ENCODE measurements around the gene CNOT2.

CNOT2 gene, protein sequence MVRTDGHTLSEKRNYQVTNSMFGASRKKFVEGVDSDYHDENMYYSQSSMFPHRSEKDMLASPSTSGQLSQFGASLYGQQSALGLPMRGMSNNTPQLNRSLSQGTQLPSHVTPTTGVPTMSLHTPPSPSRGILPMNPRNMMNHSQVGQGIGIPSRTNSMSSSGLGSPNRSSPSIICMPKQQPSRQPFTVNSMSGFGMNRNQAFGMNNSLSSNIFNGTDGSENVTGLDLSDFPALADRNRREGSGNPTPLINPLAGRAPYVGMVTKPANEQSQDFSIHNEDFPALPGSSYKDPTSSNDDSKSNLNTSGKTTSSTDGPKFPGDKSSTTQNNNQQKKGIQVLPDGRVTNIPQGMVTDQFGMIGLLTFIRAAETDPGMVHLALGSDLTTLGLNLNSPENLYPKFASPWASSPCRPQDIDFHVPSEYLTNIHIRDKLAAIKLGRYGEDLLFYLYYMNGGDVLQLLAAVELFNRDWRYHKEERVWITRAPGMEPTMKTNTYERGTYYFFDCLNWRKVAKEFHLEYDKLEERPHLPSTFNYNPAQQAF

DNA sequence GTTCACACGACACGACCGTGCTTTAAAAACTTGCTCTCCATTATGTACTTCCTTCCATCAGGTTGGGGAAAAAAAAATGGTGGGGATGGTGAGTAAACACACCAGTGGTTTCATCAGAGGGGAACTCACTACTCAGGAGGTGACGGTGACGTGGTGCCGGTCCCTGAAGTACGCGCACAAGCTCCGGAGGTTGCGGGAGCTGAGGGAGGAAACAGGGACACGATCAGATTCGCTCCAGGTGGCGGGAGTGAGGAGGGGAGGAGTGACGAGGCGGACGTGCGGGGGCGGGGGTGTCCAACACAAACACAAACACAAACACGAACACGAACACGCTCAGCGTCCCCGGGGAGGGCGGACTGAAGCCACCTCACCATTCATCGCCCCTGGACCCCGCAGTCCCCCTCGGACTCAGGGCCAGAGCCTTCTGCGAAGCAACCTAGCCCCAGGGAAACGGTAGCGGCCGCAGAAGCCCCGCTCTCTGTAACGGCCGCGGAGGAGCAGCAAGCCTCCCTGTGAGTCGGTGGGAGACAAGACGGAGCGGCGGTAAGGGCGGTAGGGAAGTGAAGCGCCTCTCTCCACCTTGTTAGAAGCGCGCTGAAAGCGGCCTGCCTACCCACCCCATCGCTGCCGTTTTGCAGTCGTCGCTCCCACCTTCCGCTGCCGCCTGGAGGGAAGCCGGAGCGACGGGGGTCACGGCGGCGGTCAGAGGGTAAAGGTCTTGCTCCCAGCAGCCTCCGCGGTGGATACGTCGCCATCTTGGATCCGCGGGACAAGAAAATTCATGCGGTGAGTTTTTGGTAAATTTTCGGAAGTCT lies at the start of gene CNOT2:
CNOT2 (plus strand) TSS at position 739 of the 815 bp plus-strand sequence. CDS start 34,794 bp downstream, outside the sequence.
- H3K4me1 Mint-ChIP-seq (ENCODE audit: low read depth), result peaks cover 58% of the 10 kb centered on the region
- peaks cover 70% of the 10 kb centered on the region for H3K36me3 Mint-ChIP-seq (ENCODE audit: low read depth)
- no peaks in the 10 kb centered on the region for H3K9me3 Mint-ChIP-seq
- H3K4me3 Mint-ChIP-seq, result peak within 1 kb of the TSS; percentile 99
- intact Hi-C loops (cut with micrococcal nuclease), result loop anchor here (2.0 to 5.0 kb wide), 2 partner anchors 112 to 124 kb away; partner anchors contain the start of gene KCNMB4
- no peaks in the 10 kb centered on the region for H3K27me3 Mint-ChIP-seq
- H3K27ac Mint-ChIP-seq, result peak within 1 kb of the TSS; percentile 96

DNA sequence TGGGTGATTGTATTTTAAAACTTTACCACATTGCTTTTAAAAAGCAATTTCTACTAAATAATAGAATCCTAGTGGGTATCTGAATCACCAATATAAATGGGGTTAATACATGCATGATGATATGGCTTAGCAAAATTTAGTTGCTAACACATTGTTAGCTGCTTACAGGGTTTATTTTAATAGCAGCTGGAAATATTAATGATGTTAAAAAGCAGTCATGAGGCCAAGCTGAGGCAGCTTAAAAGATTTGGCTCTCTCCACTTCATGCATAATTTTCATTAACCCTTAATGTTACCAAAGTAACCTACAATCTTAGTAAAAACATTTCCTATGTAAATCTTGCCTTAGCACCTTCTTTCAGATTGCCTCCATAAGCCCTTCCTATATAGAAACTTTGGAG lies 49.2 kb upstream of the CNOT2 start:
- no peaks in the 10 kb centered on the region for H3K9me3 Mint-ChIP-seq
- intact Hi-C loops (cut with micrococcal nuclease), result no loop called here
- H3K4me1 Mint-ChIP-seq (ENCODE audit: low read depth), result peaks cover 27% of the 10 kb centered on the region
- no peak overlapping the region for H3K4me3 Mint-ChIP-seq
- H3K36me3 Mint-ChIP-seq (ENCODE audit: low read depth), result no peaks in the 10 kb centered on the region
- peaks cover 2% of the 10 kb centered on the region for H3K27me3 Mint-ChIP-seq
- no peak overlapping the region for H3K27ac Mint-ChIP-seq

DNA sequence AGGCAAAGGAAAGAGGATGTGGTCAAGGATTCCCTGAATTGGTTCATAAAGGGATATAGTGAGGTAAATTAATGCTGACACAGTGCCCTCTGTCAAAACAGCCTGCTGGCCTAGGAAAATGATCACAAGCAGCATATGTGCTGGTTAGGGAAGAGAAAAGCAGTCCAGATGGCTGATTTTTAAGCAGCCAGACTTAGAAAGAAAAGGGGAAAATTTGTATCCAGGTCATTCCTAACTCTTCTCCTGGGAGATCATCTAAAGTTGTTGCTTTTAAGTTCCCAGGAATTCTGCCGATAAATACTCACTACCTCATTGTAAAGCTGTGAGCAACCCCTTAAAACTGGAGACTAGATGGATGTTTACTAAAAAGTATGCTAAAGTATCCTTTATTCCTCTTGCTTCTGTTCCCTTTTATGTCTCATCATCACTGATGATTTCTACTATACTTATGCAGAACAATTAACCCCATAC lies 46.4 kb upstream of the CNOT2 start:
- H3K36me3 Mint-ChIP-seq (ENCODE audit: low read depth), result no peaks in the 10 kb centered on the region
- H3K9me3 Mint-ChIP-seq, result no peaks in the 10 kb centered on the region
- H3K4me3 Mint-ChIP-seq, result no peak overlapping the region
- intact Hi-C loops (cut with micrococcal nuclease), result no loop called here
- peak overlapping the region; percentile 46 for H3K27ac Mint-ChIP-seq
- H3K27me3 Mint-ChIP-seq, result no peaks in the 10 kb centered on the region
- peaks cover 27% of the 10 kb centered on the region for H3K4me1 Mint-ChIP-seq (ENCODE audit: low read depth)

DNA sequence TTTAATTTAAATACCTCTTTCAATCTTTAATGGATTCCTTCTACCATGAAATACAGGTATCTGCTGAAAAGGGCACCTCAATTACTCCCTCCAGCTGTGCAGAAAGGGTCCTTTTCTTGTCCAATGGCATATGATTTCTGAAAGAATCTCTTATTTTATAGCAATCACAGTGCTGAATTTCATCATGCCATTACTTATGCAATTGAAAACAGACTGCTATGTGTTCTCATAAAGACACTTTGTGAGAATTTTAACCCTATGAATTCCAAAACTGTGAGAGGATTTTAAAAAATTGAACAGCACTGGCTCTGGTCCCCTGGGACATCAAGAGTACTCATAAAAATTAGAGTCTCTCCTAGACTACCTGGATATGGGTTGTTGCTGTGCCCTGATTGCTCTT lies 45.9 kb upstream of the CNOT2 start:
- intact Hi-C loops (cut with micrococcal nuclease), result no loop called here
- no peaks in the 10 kb centered on the region for H3K36me3 Mint-ChIP-seq (ENCODE audit: low read depth)

DNA sequence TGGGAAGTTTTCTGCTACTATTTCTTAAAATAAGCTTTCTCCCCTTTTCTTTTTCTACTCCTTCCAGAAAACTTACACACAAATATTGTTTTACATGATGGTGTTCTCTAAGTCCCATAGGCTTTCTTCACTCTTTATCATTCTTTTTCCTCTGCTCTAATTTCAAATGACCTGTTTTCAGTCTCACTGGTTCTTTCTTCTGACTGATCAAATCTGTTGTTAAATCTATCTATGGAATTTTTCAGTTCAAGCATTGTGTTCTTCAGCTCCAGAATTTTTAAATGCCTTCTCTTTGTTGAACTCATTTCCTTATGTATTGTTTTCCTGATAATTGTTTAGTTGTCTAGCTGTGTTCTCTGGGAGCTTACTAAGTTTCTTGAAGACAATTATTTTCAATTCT lies 29.5 kb upstream of the CNOT2 start:
- H3K4me1 Mint-ChIP-seq (ENCODE audit: low read depth), result no peaks in the 10 kb centered on the region
- no peaks in the 10 kb centered on the region for H3K27me3 Mint-ChIP-seq
- H3K4me3 Mint-ChIP-seq, result no peak overlapping the region
- H3K27ac Mint-ChIP-seq, result no peak overlapping the region
- peaks cover 72% of the 10 kb centered on the region for H3K9me3 Mint-ChIP-seq
- no peaks in the 10 kb centered on the region for H3K36me3 Mint-ChIP-seq (ENCODE audit: low read depth)
- intact Hi-C loops (cut with micrococcal nuclease), result no loop called here

More for the DNA sequence above, 45.9 kb upstream of the CNOT2 start:
- Mint-ChIP-seq H3K9me3 (no peaks in the 10 kb centered on the region), H3K4me1 (ENCODE audit: low read depth) (peaks cover 27% of the 10 kb centered on the region), H3K27me3 (no peaks in the 10 kb centered on the region), H3K4me3 (no peak overlapping the region), H3K27ac (peak overlapping the region; percentile 46)

DNA sequence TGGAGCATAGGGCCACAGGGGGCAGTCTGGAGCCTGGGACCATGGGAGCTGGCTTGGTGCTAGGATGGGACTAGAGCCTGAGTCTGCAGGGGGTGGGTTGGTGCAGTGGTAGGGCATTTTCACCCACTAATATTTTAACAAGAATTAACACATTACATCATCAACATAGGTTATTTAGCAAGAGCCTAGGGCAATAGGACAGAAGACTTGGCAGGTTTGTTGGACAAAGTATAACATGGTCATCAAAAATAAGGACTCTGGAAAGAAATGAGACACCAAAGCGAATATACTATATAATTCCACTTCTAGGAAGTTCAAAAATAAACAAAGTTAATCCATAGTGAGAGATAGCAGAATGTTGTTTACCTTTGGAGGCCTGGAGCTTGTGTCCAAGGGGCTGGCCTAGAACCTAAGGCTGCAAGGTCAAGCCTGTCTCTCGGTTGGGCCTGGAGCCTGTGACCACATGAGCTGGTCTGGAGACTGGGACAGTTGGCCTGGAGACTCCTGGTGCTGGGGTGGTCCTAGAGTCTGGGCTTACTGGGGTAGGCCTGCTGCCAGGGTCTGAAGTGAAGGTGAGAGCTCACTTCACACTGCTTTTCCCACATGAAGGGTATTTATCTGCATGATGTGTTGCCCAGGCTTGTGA lies 28.1 kb upstream of the CNOT2 start:
- peaks cover 58% of the 10 kb centered on the region for H3K9me3 Mint-ChIP-seq
- H3K4me3 Mint-ChIP-seq, result no peak overlapping the region
- intact Hi-C loops (cut with micrococcal nuclease), result no loop called here
- H3K27ac Mint-ChIP-seq, result no peak overlapping the region
- no peaks in the 10 kb centered on the region for H3K27me3 Mint-ChIP-seq
- no peaks in the 10 kb centered on the region for H3K36me3 Mint-ChIP-seq (ENCODE audit: low read depth)
- no peaks in the 10 kb centered on the region for H3K4me1 Mint-ChIP-seq (ENCODE audit: low read depth)

DNA sequence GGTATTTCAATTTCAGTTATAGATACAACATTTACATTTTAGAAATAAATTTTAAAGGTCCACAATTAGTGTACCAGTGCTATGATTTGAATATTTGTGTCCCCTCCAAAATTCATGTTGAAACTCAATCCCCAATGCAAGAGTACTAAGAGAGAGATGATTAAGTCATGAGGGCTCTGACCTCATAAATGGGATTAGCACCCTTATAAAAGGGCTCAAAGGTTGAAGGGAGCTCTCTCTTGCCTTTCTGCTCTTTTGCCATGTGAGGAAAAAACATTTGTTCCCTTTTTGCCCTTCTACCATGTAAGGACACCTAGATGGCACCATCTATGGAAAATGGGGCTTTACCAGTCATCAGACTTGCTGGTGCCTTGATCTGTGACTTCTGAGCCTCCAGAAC lies 25.8 kb upstream of the CNOT2 start:
- Mint-ChIP-seq H3K36me3 (ENCODE audit: low read depth) (no peaks in the 10 kb centered on the region), H3K4me1 (ENCODE audit: low read depth) (no peaks in the 10 kb centered on the region), H3K4me3 (no peak overlapping the region), H3K27ac (no peak overlapping the region), H3K27me3 (no peaks in the 10 kb centered on the region), H3K9me3 (peaks cover 35% of the 10 kb centered on the region)
- intact Hi-C loops (cut with micrococcal nuclease), result no loop called here

DNA sequence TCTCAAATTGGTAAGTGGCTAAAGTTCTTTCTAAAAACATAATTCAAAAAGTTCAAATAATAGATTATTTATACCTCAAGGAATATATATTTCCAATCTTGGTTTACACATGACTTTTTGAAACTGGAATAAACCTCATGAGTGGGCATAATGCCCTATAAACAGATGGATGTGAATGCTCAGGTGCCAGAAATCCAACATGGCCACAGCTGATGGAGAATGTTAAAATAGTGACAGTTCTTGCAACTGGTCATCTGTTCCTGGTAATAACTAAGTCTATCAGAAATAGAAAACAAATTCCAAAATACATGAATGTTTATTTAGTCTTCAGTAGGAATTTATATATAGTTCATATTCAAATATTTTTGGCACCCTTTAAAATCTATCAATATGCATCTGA lies 21.6 kb upstream of the CNOT2 start:
- intact Hi-C loops (cut with micrococcal nuclease), result no loop called here
- Mint-ChIP-seq H3K36me3 (ENCODE audit: low read depth) (no peaks in the 10 kb centered on the region), H3K9me3 (no peaks in the 10 kb centered on the region), H3K27me3 (no peaks in the 10 kb centered on the region), H3K27ac (no peak overlapping the region), H3K4me1 (ENCODE audit: low read depth) (no peaks in the 10 kb centered on the region), H3K4me3 (no peak overlapping the region)

DNA sequence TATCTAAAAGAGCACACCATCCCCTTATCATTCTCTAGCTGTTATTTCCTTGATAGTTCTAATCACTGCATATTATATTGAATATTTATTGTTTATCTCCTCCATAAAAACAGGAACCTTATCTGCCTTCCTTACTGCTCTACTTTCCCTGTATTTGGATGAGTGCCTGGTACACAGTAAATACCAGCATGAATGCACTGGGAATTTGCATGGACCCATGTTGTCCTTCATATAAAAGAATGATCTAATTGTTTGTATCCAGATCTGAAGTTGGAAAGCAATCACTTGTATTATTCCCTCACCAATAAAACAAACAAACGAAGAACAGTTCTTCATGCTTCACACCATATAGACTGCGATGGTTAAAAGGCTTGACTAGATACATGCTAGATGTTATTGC lies 15.3 kb upstream of the CNOT2 start:
- Mint-ChIP-seq H3K27ac (no peak overlapping the region), H3K9me3 (no peaks in the 10 kb centered on the region), H3K36me3 (ENCODE audit: low read depth) (no peaks in the 10 kb centered on the region), H3K27me3 (no peaks in the 10 kb centered on the region), H3K4me3 (no peak overlapping the region), H3K4me1 (ENCODE audit: low read depth) (no peaks in the 10 kb centered on the region)
- intact Hi-C loops (cut with micrococcal nuclease), result no loop called here

DNA sequence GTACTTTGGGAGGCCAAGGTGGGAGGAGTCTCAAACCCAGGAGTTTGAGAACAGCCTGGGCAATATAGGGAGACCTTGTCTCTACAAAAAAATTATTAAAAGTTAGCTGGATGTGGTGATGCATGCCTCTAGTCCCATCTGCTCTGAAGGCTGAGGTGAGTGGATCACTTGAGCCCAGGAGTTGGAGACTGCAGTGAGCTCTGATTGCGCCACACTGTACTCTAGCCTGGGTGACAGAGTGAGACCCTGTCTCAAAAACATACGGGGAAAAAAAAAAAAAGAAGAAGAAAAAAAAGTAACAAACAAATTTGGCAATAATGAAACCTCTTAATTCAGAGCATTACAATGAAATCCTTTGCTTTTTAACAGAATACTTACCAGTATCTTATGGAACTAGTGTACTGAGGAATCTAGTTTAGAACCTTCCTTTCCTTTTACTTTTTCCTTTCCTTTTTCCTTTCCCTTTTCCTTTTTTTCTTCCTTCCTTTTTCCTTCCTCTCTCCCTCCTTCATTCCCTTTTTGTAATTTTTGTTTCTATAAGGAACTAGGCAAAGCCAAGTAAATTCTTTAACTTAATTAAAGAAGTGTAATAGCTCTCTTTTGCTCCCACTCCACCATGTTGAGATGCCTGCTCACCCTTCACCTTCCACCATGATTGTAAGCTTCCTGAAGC lies 12.2 kb upstream of the CNOT2 start:
- Mint-ChIP-seq H3K36me3 (ENCODE audit: low read depth) (peaks cover 6% of the 10 kb centered on the region), H3K27me3 (no peaks in the 10 kb centered on the region), H3K4me1 (ENCODE audit: low read depth) (no peaks in the 10 kb centered on the region), H3K9me3 (peaks cover 8% of the 10 kb centered on the region), H3K4me3 (no peak overlapping the region), H3K27ac (no peak overlapping the region)
- intact Hi-C loops (cut with micrococcal nuclease), result no loop called here

DNA sequence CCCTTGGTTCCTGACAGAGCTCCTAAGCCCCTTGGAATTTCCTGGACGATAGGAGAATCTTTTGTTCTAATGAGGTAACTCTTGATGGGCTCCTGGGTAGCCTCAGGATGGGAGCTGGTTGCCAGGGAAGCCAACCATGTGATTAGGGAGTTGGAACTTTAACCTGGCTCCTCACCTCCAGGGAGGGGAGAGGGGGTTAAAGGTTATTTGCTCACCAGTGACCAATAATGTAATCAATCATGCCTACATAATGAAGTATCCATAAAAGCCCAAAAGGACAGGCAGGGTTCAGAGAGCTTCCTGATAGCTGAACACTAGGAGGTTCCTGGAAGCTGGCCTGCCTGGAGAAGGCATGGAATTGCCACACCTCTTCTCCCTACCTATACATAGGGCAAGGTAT lies 6.2 kb upstream of the CNOT2 start:
- Mint-ChIP-seq H3K36me3 (ENCODE audit: low read depth) (peaks cover 48% of the 10 kb centered on the region), H3K27me3 (no peaks in the 10 kb centered on the region), H3K4me3 (no peak overlapping the region), H3K27ac (no peak overlapping the region), H3K4me1 (ENCODE audit: low read depth) (peaks cover 21% of the 10 kb centered on the region), H3K9me3 (peaks cover 8% of the 10 kb centered on the region)
- intact Hi-C loops (cut with micrococcal nuclease), result no loop called here

DNA sequence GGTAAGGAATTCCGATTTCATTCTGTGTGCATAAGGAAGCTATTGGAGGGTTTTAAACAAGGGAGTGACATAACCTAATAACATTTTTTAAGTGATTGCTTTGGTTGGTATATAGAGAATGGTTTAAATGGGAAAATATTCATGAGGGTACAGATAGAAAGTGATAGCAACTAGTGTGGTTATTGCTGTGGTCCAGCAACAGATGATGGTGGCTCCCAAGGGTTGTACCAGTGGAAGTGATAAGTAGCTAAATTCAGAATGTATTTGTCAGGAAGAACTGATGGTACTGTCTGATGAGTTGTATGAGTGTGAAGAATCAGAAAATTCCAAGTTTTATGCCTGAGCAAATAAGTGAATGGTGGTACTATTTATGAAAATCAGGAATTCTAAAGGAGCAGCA lies 2.6 kb upstream of the CNOT2 start:
- no peaks in the 10 kb centered on the region for H3K9me3 Mint-ChIP-seq
- no peak overlapping the region for H3K4me3 Mint-ChIP-seq
- peaks cover 39% of the 10 kb centered on the region for H3K4me1 Mint-ChIP-seq (ENCODE audit: low read depth)
- intact Hi-C loops (cut with micrococcal nuclease), result loop anchor here (5.0 kb wide), 1 partner anchor 127 kb away; the partner anchor contains the start of gene KCNMB4
- H3K27ac Mint-ChIP-seq, result no peak overlapping the region
- H3K27me3 Mint-ChIP-seq, result no peaks in the 10 kb centered on the region
- peaks cover 73% of the 10 kb centered on the region for H3K36me3 Mint-ChIP-seq (ENCODE audit: low read depth)

DNA sequence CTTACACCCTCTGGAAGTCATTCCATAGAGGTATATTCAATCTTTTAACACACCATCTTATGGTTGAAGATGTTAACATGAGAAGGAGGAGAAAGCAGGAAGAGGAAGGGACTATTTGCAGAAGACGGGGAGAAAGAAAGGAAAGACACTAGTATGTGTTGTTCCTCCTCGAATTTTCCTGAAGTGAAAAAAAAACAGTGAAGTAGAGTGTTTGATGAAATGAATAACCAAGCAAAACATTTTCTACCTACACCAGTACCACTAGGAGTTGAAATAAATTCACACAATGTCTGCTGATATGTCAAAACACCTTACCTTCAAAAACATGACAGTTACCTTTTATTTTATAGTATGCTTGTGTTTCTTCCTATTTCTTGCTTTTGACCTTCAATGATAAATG lies 1.4 kb upstream of the CNOT2 start:
- Mint-ChIP-seq H3K36me3 (ENCODE audit: low read depth) (peaks cover 67% of the 10 kb centered on the region), H3K27me3 (no peaks in the 10 kb centered on the region), H3K9me3 (no peaks in the 10 kb centered on the region), H3K4me1 (ENCODE audit: low read depth) (peaks cover 48% of the 10 kb centered on the region), H3K27ac (no peak overlapping the region), H3K4me3 (peak overlapping the region; percentile 99)
- intact Hi-C loops (cut with micrococcal nuclease), result loop anchor here (2.0 to 5.0 kb wide), 2 partner anchors 113 to 125 kb away; partner anchors contain the start of gene KCNMB4

Data from dendritic cell treated with granulocyte-macrophage colony-stimulating factor and Interleukin-4, amounts not matched to agents 40 ng/mL and 50 ng/mL, for 4 days (primary cell).